ENCODE data around the gene PDCD2L.
"Not testable (repeated sequence)": the region's sequence is repeated elsewhere in the genome, so short reads cannot be mapped to it uniquely, and the experiment has no call there.

PDCD2L gene

DNA sequence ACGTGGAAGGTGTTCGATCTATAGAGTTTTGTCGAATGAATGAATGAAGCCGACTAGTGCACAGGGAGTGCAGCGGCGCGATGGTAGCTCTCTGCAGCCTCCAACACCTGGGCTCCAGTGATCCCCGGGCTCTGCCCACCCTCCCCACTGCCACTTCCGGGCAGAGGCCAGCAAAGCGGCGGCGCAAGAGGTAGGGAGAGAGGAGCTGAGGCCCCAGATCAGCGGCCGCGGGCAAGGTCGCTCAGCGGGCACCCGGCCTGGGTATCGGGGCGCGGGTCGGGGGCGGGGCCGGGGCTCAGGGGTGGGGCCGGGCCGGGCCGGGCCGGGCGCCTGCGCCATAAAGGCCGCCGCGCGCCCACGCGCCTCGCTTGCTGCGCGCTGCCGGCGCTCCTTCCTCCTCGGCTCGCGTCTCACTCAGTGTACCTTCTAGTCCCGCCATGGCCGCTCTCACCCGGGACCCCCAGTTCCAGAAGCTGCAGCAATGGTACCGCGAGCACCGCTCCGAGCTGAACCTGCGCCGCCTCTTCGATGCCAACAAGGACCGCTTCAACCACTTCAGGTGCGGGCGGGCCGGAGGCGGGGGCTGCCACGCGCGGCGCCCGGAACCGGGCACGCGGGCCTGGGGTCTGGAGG lies 39.3 kb upstream of the PDCD2L start, which contains the start of gene GPI:
Gene GPI (plus strand): TSS at position 367 of the 633 bp plus-strand sequence. CDS start 71 bp downstream, at position 438.
- H3K9me3 Mint-ChIP-seq, result no peaks in the 10 kb centered on the region
- peak; percentile 68 for DNase-seq
- peaks cover 27% of the 10 kb centered on the region for H3K36me3 Mint-ChIP-seq (ENCODE audit: low read depth)
- H3K27ac Mint-ChIP-seq, result no peak within 1 kb of the TSS
- H3K4me1 Mint-ChIP-seq, result peaks cover 56% of the 10 kb centered on the region
- peak within 1 kb of the TSS; percentile 98 for H3K4me3 Mint-ChIP-seq
- H3K27me3 Mint-ChIP-seq (ENCODE audit: low read depth, poor library complexity), result peaks cover 7% of the 10 kb centered on the region
- TF ChIP-seq, protein P1, sequence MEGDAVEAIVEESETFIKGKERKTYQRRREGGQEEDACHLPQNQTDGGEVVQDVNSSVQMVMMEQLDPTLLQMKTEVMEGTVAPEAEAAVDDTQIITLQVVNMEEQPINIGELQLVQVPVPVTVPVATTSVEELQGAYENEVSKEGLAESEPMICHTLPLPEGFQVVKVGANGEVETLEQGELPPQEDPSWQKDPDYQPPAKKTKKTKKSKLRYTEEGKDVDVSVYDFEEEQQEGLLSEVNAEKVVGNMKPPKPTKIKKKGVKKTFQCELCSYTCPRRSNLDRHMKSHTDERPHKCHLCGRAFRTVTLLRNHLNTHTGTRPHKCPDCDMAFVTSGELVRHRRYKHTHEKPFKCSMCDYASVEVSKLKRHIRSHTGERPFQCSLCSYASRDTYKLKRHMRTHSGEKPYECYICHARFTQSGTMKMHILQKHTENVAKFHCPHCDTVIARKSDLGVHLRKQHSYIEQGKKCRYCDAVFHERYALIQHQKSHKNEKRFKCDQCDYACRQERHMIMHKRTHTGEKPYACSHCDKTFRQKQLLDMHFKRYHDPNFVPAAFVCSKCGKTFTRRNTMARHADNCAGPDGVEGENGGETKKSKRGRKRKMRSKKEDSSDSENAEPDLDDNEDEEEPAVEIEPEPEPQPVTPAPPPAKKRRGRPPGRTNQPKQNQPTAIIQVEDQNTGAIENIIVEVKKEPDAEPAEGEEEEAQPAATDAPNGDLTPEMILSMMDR (IDR thresholded peaks at IDR 0.05), result no peak

DNA sequence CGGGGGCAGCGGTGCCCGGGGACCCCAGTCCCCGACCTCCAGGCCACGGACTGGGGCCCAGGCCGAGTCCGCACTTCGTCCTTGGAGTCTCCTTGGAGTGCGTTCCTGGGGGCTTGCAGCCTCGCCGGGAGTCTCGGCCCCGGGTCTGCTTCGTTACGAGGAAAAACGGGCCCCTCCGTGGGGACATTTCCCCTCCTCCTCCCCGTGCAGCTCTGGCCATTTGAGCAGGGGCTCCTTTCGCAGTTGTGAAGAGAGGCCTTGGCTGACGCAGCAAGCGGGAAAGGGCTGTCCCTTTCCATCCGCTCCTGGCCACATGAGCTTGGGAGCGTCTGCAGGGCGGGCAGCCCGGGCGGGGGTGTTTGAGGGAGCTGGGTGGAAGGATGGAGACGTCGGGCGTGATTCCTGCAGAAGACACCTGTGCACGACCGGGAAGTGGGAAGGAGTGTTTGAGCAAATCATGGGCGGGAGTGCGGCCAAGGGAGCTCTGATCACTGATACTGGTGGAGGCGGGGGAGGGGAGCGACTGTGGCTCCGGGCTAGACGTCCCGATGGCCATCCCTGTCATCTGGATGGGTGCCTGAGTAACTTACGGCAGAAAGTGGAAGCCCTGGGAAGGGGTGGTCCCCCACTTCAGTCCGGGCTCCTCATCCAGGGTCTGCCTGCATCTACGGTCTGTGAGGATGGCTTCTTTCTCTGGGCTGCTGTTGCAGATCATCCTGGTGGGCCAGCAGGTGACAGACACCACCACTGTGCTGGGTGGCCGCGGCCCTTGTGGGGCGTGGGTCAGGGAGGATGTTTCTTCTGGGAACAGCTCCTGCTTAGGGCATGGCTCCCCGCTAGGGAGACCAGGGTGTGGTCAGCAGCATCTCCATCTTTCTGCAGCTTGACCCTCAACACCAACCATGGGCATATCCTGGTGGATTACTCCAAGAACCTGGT lies 38.5 kb upstream of the PDCD2L start:
- Mint-ChIP-seq H3K27ac (no peak overlapping the region), H3K9me3 (no peaks in the 10 kb centered on the region), H3K4me1 (peaks cover 49% of the 10 kb centered on the region), H3K4me3 (peak overlapping the region; percentile 98), H3K36me3 (ENCODE audit: low read depth) (peaks cover 35% of the 10 kb centered on the region), H3K27me3 (ENCODE audit: low read depth, poor library complexity) (peaks cover 3% of the 10 kb centered on the region)
- TF ChIP-seq, protein P1 (IDR thresholded peaks at IDR 0.05), result no peak
- DNase-seq, result peak; percentile 36

DNA sequence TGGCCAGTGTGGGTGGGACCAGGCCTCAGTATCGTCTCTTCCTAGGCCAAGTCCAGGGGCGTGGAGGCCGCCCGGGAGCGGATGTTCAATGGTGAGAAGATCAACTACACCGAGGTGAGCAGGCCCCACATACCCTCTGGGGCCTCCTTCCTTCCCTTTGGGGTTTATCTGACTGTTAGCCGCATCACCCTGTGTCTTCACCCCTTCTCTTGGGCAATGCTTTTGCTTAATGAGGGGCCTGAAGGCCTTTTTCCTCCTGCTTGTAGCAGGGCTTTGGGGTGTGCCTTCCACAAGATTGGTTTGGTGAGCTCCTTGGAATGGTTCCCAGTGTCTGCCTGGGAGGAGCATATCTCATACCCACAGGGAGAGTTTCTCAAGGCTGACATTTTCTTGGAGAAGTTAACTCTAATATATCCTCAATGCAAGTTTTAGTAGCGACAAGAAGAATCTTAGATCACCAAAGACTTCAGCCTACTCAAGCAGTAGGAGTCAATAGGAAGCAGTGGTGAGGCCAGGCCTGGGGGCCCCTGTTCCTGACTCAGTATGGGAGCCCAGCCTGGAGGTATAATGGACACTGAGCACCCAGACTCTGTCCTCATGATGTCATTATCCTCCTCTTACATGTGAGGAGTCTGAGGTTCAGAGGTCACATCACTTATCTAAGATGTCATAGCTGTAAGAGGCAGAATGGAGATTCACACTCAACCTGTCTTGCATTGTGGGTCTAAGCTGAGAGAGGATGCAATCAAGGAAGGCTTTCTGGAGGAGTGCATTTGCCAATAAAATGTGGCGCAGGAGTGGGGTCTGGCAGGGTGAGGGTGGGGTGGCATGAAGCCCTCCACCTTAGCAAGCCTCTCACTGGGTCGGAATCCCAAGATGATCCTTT lies 37.2 kb upstream of the PDCD2L start:
- DNase-seq, result no peak
- H3K27ac Mint-ChIP-seq, result no peak overlapping the region
- H3K4me3 Mint-ChIP-seq, result peak overlapping the region; percentile 98
- no peaks in the 10 kb centered on the region for H3K27me3 Mint-ChIP-seq (ENCODE audit: low read depth, poor library complexity)
- H3K36me3 Mint-ChIP-seq (ENCODE audit: low read depth), result peaks cover 43% of the 10 kb centered on the region
- H3K9me3 Mint-ChIP-seq, result no peaks in the 10 kb centered on the region
- TF ChIP-seq, protein P1 (IDR thresholded peaks at IDR 0.05), result no peak
- peaks cover 49% of the 10 kb centered on the region for H3K4me1 Mint-ChIP-seq

DNA sequence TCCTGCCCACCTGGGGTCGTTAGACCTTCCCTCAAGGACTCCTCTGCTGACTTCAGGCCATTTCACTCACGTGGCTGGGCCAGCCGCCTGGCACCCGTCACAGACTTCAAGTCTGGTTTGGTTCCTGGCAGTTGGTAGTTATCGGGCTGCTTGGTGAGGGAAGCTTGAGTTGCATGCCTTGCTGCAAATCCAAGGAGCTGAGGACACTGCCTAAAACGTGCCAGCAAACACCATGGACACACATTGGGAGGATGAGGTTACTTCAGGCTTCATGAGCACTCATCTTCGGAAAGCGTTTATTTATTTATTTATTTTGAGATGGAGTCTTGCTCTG lies 36.6 kb upstream of the PDCD2L start:
- H3K36me3 Mint-ChIP-seq (ENCODE audit: low read depth), result peaks cover 43% of the 10 kb centered on the region
- H3K27ac Mint-ChIP-seq, result no peak overlapping the region
- H3K9me3 Mint-ChIP-seq, result no peaks in the 10 kb centered on the region
- no peak for DNase-seq
- peaks cover 43% of the 10 kb centered on the region for H3K4me1 Mint-ChIP-seq
- no peak overlapping the region for H3K4me3 Mint-ChIP-seq
- TF ChIP-seq, protein P1 (IDR thresholded peaks at IDR 0.05), result no peak
- no peaks in the 10 kb centered on the region for H3K27me3 Mint-ChIP-seq (ENCODE audit: low read depth, poor library complexity)

DNA sequence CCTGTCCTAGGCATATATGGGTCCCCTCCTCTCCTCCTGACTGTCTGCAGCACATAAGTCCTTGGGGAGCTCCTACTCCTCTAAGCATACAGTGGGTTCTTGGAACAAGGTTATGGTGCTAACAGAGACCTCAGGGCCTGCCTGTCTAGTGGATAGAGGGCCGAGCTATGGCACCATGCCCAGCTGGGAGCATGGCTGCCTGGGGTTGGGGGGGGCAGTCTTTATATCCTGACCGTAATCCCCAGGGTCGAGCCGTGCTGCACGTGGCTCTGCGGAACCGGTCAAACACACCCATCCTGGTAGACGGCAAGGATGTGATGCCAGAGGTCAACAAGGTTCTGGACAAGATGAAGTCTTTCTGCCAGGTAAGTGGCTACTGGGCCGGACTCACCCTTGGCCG lies 35.9 kb upstream of the PDCD2L start:
- H3K36me3 Mint-ChIP-seq (ENCODE audit: low read depth), result peaks cover 43% of the 10 kb centered on the region
- H3K9me3 Mint-ChIP-seq, result no peaks in the 10 kb centered on the region
- H3K4me3 Mint-ChIP-seq, result peak overlapping the region; percentile 28
- no peak for DNase-seq
- TF ChIP-seq, protein P1 (IDR thresholded peaks at IDR 0.05), result no peak
- no peak overlapping the region for H3K27ac Mint-ChIP-seq
- H3K4me1 Mint-ChIP-seq, result peaks cover 36% of the 10 kb centered on the region
- no peaks in the 10 kb centered on the region for H3K27me3 Mint-ChIP-seq (ENCODE audit: low read depth, poor library complexity)

DNA sequence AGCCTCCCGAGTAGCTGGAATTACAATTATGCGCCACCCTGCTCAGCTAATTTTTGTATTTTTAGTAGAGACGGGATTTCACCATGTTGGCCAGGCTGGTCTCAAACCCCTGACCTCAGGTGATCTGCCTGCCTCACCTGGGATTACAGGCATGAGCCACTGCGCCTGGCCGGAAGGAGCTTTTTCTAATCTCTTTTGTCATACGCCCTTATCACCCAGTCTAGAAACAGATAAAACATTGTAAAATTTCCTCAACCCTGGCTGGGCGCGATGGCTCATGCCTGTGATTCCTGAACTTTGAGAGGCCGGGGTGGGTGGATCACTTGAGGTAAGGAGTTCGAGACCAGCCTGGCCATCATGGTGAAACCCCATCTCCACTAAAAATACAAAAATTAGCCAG lies 35.0 kb upstream of the PDCD2L start:
- Mint-ChIP-seq H3K36me3 (ENCODE audit: low read depth) (peaks cover 50% of the 10 kb centered on the region), H3K4me1 (peaks cover 35% of the 10 kb centered on the region)
- H3K4me3 Mint-ChIP-seq; DNase-seq; H3K9me3 Mint-ChIP-seq; H3K27ac Mint-ChIP-seq; H3K27me3 Mint-ChIP-seq (ENCODE audit: low read depth, poor library complexity): not testable (repeated sequence)
